HepG2 (cell line): Measurements from ENCODE around the gene CTNNA3. TPM values are rescaled to one million over a fixed set of nuclear protein-coding genes. Genes with fewer than 3 reads are reported as not detected.
A peak's percentile ranks its signal among the peaks of the same experiment; 100 is the strongest.

Experiments used
- ATAC-seq: fragments of 200-7000 bp; cut with Tn5 transposase; 3 replicates; pipeline ENCODE4 v1.9.1; 2020; ENCODE audit warnings: mild to moderate bottlenecking, moderate library complexity
- BruUV-seq: library from RNA; stranded (reverse); fragments of 400-500 nt; replicated peaks from 2 replicates; lab custom pipeline; 2021; lab: Mats Ljungman, UMichigan
- CTCF ChIA-PET: fragments of 300-600 bp; formaldehyde crosslinking; extraction: SDS; loops from one replicate; lab custom pipeline; 2021; ENCODE audit warnings: low total read pairs, inconsistent platforms, low intra/inter-chr PET ratio; lab: Yijun Ruan, JAX
- POLR2A ChIA-PET: fragments of 350-600 bp; sonication (Branson Sonifier 250); formaldehyde crosslinking; loops from one replicate; lab custom pipeline; 2020; ENCODE audit warnings: antibody characterized with exemption, inconsistent platforms; lab: Yijun Ruan, JAX
- DNase-seq: peaks from one replicate; pipeline ENCODE4 v3.0.0-alpha.2; 2015; ENCODE audit warnings: low spot score
- FAIRE-seq: peaks from 3 replicates; lab custom pipeline; 2011; peaks lifted over from hg19 to GRCh38; lab: Jason Lieb, UNC
- H2AFZ ChIP-seq: one replicate; pipeline ENCODE4 v1.6.1; 2011; ENCODE audit warnings: low read length, inconsistent platforms
- H3K27ac ChIP-seq: fragments of 300-600 bp; 3 replicates; pipeline ENCODE4 v1.8.0; 2011; ENCODE audit warnings: mixed run types, mild to moderate bottlenecking, mixed read lengths, low read length, inconsistent platforms; ENCODE audit not compliant: insufficient read depth; ENCODE audit errors: extremely low read length
- H3K27me3 ChIP-seq, 2 experiments: fragments of 200-600 bp in 1 of 2; 2 replicates in 1 of 2; 3 replicates in 1 of 2; pipeline versions ENCODE4 v1.6.0 to v1.8.0; 2011; ENCODE audit warnings: low read length in 2 of 2, mild to moderate bottlenecking in 2 of 2, moderate library complexity in 2 of 2, inconsistent platforms in 1 of 2; ENCODE audit not compliant: insufficient read depth in 2 of 2, control insufficient read depth in 1 of 2
- H3K36me3 ChIP-seq, 2 experiments: fragments of 200-600 bp in 1 of 2; replicated peaks in 1 of 2; 2 replicates in 1 of 2; 3 replicates in 1 of 2; pipeline versions ENCODE4 v1.5.1 to v1.8.0; 2011; ENCODE audit warnings: low read length in 2 of 2, inconsistent platforms in 1 of 2; ENCODE audit not compliant: insufficient read depth in 2 of 2, control insufficient read depth in 1 of 2
- H3K4me1 ChIP-seq: 2 replicates; pipeline ENCODE4 v1.5.1; 2012; ENCODE audit warnings: low read length, inconsistent platforms; ENCODE audit not compliant: insufficient read depth
- H3K4me2 ChIP-seq: 2 replicates; pipeline ENCODE4 v1.6.0; 2011; ENCODE audit warnings: low read depth, low read length, inconsistent platforms
- H3K4me3 ChIP-seq, 3 experiments: fragments of 200-600 bp in 1 of 3; sonication (generic), shearing (Covaris generic) in 1 of 3; replicated peaks in 1 of 3; 2 replicates each; pipeline ENCODE4 v1.5.1; 2011 to 2016; ENCODE audit warnings: low read length in 3 of 3, inconsistent platforms in 2 of 3, low read depth in 2 of 3, mild to moderate bottlenecking in 2 of 3, control low read depth in 1 of 3, mixed read lengths in 1 of 3; ENCODE audit not compliant: insufficient read depth in 1 of 3
- H3K79me2 ChIP-seq: one replicate; pipeline ENCODE4 v1.6.1; 2011; ENCODE audit warnings: low read length, inconsistent platforms; ENCODE audit not compliant: insufficient read depth
- H3K9ac ChIP-seq: 2 replicates; pipeline ENCODE4 v1.6.0; 2011; ENCODE audit warnings: mild to moderate bottlenecking, low read depth, low read length, inconsistent platforms; ENCODE audit not compliant: insufficient read depth
- H3K9me3 ChIP-seq: 2 replicates; pipeline ENCODE4 v1.5.1; 2012; ENCODE audit warnings: mild to moderate bottlenecking, low read length
- H4K20me1 ChIP-seq: 2 replicates; pipeline ENCODE4 v1.6.0; 2011; ENCODE audit warnings: inconsistent platforms, mild to moderate bottlenecking, low read length, moderate library complexity; ENCODE audit not compliant: insufficient read depth
- GABPB1 ChIP-seq: IDR thresholded peaks from 2 replicates; pipeline ENCODE4 v1.6.1; 2016; ENCODE audit warnings: mild to moderate bottlenecking, missing genetic modification reagents, moderate library complexity, missing compliant biosample characterization
- MIXL1 ChIP-seq: IDR thresholded peaks from 2 replicates; pipeline ENCODE4 v1.6.1; 2016
- NONO ChIP-seq, 2 experiments: fragments of 450-650 bp in 1 of 2; sonication (generic) in 1 of 2; formaldehyde crosslinking in 1 of 2; IDR thresholded peaks in 1 of 2; conservative IDR thresholded peaks in 1 of 2; 2 replicates each; pipeline versions ENCODE4 v1.6.1 to v1.8.0; 2017 to 2022; ENCODE audit warnings: mild to moderate bottlenecking in 1 of 2, missing genetic modification reagents in 1 of 2, moderate library complexity in 1 of 2
- NR2F2 ChIP-seq: IDR thresholded peaks from 2 replicates; pipeline ENCODE4 v1.6.1; 2012; ENCODE audit warnings: low read depth, inconsistent platforms, borderline replicate concordance
- PAWR ChIP-seq: sonication (generic); formaldehyde crosslinking; IDR thresholded peaks from 2 replicates; pipeline ENCODE4 v1.4.0; 2020; ENCODE audit warnings: missing genetic modification reagents, mild to moderate bottlenecking, borderline replicate concordance
- RCOR2 ChIP-seq: IDR thresholded peaks from 2 replicates; pipeline ENCODE4 v1.6.1; 2016; ENCODE audit warnings: missing biosample characterization, missing genetic modification reagents
- SRSF1 ChIP-seq: fragments of 200-400 bp; formaldehyde crosslinking; optimal IDR thresholded peaks from 2 replicates; pipeline ENCODE3; 2017; ENCODE audit warnings: mild to moderate bottlenecking, low read depth, low read length, moderate library complexity
- TCF7 ChIP-seq: sonication (generic); IDR thresholded peaks from 2 replicates; pipeline ENCODE4 v1.6.1; 2016; ENCODE audit warnings: antibody characterized with exemption, low read depth
- XRCC5 ChIP-seq: fragments of 200-400 bp; formaldehyde crosslinking; optimal IDR thresholded peaks from 2 replicates; pipeline ENCODE3; 2017; ENCODE audit warnings: mild to moderate bottlenecking, low read length
- ZNF383 ChIP-seq: sonication (generic); formaldehyde crosslinking; IDR thresholded peaks from 2 replicates; pipeline ENCODE4 v1.4.0; 2020; ENCODE audit warnings: missing genetic modification reagents, mild to moderate bottlenecking, borderline replicate concordance
- ZNF446 ChIP-seq: sonication (generic); formaldehyde crosslinking; IDR thresholded peaks from 2 replicates; pipeline ENCODE4 v1.5.0; 2020; ENCODE audit warnings: mild to moderate bottlenecking, missing genetic modification reagents
- WGBS: methylation state at CpG from one replicate; pipeline ENCODE4 v1.1.6; 2017; ENCODE audit warnings: low lambda C conversion rate; 5-methylcytosine and 5-hydroxymethylcytosine counted together
- in situ Hi-C: cut with HindIII; loops from 2 replicates; pipeline ENCODE4 v1.10.0; 2017; ENCODE audit warnings: low pct_unique_long_range_greater_than_20kb; ENCODE audit not compliant: extremely low pct_ligation_motif_present
- intact Hi-C: fragments of 100-400 bp; cut with micrococcal nuclease; formaldehyde crosslinking; loops from one replicate; pipeline ENCODE4 v1.10.0; 2022; ENCODE audit not compliant: unreplicated experiment
- polyA plus RNA-seq, 8 experiments: library from polyadenylated mRNA; depleted of rRNA in 3 of 8; stranded (reverse) in 7 of 8; unstranded in 1 of 8; fragments of >200 nt; fragmentation: Illumina TruSeq in 4 of 8; extraction: Trizol in 4 of 8; gene quantifications; 2 replicates each; pipeline versions ENCODE4 v1.2.1 to v1.2.3, GENCODE V29; 2011 to 2016; ENCODE audit warnings: low read depth in 4 of 8, missing spikeins in 1 of 8, mixed read lengths in 1 of 8; ENCODE audit not compliant: insufficient read depth in 1 of 8
- total RNA-seq, 5 experiments: library from RNA; depleted of rRNA; stranded (reverse); fragments of >200 nt; fragmentation: Illumina TruSeq; extraction: Trizol; gene quantifications; 2 replicates each; pipeline ENCODE4 v1.2.3, GENCODE V29; 2016; ENCODE audit warnings: low read depth in 1 of 5
- TF ChIP-seq, protein P1 (sequence below), 2 experiments: sonication (generic) in 1 of 2; formaldehyde crosslinking in 1 of 2; IDR thresholded peaks; 2 replicates each; pipeline versions ENCODE4 v1.4.0 to v1.6.1; 2016 to 2020; ENCODE audit warnings: borderline replicate concordance in 1 of 2, low read depth in 1 of 2, mild to moderate bottlenecking in 1 of 2, missing genetic modification reagents in 1 of 2
- TF ChIP-seq, protein P2 (sequence below): sonication (generic); formaldehyde crosslinking; IDR thresholded peaks from 2 replicates; pipeline ENCODE4 v1.5.0; 2020; ENCODE audit warnings: mild to moderate bottlenecking, missing genetic modification reagents
- TF ChIP-seq, protein P3 (sequence below): sonication (generic); formaldehyde crosslinking; IDR thresholded peaks from 2 replicates; pipeline ENCODE4; 2020; ENCODE audit warnings: missing genetic modification reagents, mild to moderate bottlenecking, borderline replicate concordance

The CTNNA3 gene
- total and polyA plus RNA-seq, 2 of the 13 experiments (the other 11 are each of a cell fraction or from before 2014, with no cell fraction given), result not detected

DNA sequence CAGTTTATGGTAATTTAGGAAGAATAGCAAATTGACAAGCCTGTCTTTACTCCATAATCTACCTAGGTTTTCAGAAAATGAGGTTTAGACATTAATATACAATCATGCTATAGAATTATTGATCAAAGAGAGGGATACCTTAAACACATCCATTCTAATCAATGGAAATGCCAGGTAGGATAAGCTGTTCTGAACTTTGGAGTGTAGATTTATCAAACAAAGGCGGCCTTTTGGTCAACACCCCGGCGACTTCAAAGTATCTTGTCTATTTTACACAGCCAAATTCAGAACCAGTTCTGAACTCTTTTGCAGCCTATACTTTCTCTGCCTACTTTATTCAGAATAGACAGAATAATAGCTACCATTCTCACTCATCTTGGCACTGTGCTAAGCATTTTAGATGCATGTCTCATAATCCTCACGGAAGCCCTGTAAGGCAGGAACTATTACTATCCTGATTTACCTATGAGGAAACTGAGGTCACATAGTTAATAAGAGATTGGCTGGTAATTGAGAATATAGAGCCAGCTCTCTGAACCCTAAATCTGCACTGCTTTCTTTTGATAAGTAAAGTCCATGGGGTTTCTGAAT lies 1412.0 kb downstream of the CTNNA3 start:
- peak; percentile 96 for ATAC-seq
- Histone ChIP-seq H3K9me3 (no peaks in the 10 kb centered on the region), H3K27ac (peak overlapping the region; percentile 33), H3K4me3 (peak overlapping the region in 1 of 3 experiments; percentile 18; a peak in 1 of 6 replicates), H3K36me3 (no peaks in the 10 kb centered on the region), H4K20me1 (no peaks in the 10 kb centered on the region), H3K4me2 (peak overlapping the region; percentile 14), H3K27me3 (no peaks in the 10 kb centered on the region), H3K9ac (no peak overlapping the region), H2AFZ (no peak overlapping the region), H3K79me2 (no peaks in the 10 kb centered on the region), H3K4me1 (peaks cover 21% of the 10 kb centered on the region)
- in situ Hi-C loops (no loop called here), intact Hi-C loops (no loop called here)
- POLR2A ChIA-PET, result no interaction called here
- CTCF ChIA-PET, result no interaction called here
- peak; percentile 52 for DNase-seq
- BruUV-seq, result no TSS peak
- WGBS, result 2% methylated on average over 4 of the region's 4 CpGs
- FAIRE-seq, result peak; percentile 28
- no peak for TF ChIP-seq ZNF383 (CRISPR knock-in tag)
- TF ChIP-seq NONO (IDR thresholded peaks at IDR 0.05), result no peak
- TF ChIP-seq NONO (CRISPR knock-in tag; conservative IDR thresholded peaks at IDR 0.05), result no peak
- no peak for TF ChIP-seq GABPB1 (CRISPR knock-in tag)
- peak; percentile 86 for TF ChIP-seq TCF7
- no peak for TF ChIP-seq XRCC5
- peak; percentile 45; the same call in 1 of the 2 replicates for TF ChIP-seq MIXL1 (CRISPR knock-in tag)
- no peak for TF ChIP-seq ZNF446 (CRISPR knock-in tag)
- TF ChIP-seq, protein P1, sequence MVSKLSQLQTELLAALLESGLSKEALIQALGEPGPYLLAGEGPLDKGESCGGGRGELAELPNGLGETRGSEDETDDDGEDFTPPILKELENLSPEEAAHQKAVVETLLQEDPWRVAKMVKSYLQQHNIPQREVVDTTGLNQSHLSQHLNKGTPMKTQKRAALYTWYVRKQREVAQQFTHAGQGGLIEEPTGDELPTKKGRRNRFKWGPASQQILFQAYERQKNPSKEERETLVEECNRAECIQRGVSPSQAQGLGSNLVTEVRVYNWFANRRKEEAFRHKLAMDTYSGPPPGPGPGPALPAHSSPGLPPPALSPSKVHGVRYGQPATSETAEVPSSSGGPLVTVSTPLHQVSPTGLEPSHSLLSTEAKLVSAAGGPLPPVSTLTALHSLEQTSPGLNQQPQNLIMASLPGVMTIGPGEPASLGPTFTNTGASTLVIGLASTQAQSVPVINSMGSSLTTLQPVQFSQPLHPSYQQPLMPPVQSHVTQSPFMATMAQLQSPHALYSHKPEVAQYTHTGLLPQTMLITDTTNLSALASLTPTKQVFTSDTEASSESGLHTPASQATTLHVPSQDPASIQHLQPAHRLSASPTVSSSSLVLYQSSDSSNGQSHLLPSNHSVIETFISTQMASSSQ (IDR thresholded peaks at IDR 0.05; ENCODE audit: low read depth), result no peak
- TF ChIP-seq, protein P1 (CRISPR knock-in tag; IDR thresholded peaks at IDR 0.05; ENCODE audit: borderline replicate concordance), result no peak
- TF ChIP-seq PAWR (CRISPR knock-in tag), result no peak
- TF ChIP-seq, protein P2, sequence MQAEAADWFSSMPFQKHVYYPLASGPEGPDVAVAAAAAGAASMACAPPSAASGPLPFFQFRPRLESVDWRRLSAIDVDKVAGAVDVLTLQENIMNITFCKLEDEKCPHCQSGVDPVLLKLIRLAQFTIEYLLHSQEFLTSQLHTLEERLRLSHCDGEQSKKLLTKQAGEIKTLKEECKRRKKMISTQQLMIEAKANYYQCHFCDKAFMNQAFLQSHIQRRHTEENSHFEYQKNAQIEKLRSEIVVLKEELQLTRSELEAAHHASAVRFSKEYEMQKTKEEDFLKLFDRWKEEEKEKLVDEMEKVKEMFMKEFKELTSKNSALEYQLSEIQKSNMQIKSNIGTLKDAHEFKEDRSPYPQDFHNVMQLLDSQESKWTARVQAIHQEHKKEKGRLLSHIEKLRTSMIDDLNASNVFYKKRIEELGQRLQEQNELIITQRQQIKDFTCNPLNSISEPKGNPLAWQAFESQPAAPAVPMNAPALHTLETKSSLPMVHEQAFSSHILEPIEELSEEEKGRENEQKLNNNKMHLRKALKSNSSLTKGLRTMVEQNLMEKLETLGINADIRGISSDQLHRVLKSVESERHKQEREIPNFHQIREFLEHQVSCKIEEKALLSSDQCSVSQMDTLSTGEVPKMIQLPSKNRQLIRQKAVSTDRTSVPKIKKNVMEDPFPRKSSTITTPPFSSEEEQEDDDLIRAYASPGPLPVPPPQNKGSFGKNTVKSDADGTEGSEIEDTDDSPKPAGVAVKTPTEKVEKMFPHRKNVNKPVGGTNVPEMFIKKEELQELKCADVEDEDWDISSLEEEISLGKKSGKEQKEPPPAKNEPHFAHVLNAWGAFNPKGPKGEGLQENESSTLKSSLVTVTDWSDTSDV (CRISPR knock-in tag), result no peak
- TF ChIP-seq SRSF1, result no peak
- no peak for TF ChIP-seq RCOR2 (CRISPR knock-in tag)
- 0 out of 2 replicates have a peak, but pooled peaks have one; percentile 30 for TF ChIP-seq NR2F2
- TF ChIP-seq, protein P3, sequence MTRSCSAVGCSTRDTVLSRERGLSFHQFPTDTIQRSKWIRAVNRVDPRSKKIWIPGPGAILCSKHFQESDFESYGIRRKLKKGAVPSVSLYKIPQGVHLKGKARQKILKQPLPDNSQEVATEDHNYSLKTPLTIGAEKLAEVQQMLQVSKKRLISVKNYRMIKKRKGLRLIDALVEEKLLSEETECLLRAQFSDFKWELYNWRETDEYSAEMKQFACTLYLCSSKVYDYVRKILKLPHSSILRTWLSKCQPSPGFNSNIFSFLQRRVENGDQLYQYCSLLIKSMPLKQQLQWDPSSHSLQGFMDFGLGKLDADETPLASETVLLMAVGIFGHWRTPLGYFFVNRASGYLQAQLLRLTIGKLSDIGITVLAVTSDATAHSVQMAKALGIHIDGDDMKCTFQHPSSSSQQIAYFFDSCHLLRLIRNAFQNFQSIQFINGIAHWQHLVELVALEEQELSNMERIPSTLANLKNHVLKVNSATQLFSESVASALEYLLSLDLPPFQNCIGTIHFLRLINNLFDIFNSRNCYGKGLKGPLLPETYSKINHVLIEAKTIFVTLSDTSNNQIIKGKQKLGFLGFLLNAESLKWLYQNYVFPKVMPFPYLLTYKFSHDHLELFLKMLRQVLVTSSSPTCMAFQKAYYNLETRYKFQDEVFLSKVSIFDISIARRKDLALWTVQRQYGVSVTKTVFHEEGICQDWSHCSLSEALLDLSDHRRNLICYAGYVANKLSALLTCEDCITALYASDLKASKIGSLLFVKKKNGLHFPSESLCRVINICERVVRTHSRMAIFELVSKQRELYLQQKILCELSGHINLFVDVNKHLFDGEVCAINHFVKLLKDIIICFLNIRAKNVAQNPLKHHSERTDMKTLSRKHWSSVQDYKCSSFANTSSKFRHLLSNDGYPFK (CRISPR knock-in tag), result no peak
